Measurements from ENCODE around the gene CUX1.

GRCh38 chr7:101781439-101781838, 36.0 kb upstream of the CUX1 start:
- TF ChIP-seq PBX2 (CRISPR knock-in tag; IDR thresholded peaks at IDR 0.05), result no peak
- TF ChIP-seq AFF4 (CRISPR knock-in tag; IDR thresholded peaks at IDR 0.05), result no peak
- no peak for TF ChIP-seq USF2 (IDR thresholded peaks at IDR 0.05; ENCODE audit: low read depth, low read length)
- TF ChIP-seq USF2 (CRISPR knock-in tag; IDR thresholded peaks at IDR 0.05; ENCODE audit: borderline replicate concordance), result no peak
- no peak for TF ChIP-seq ZNF460 (CRISPR knock-in tag; IDR thresholded peaks at IDR 0.05; ENCODE audit: borderline replicate concordance)
- TF ChIP-seq CHCHD3 (CRISPR knock-in tag; IDR thresholded peaks at IDR 0.05), result no peak
- no peak for TF ChIP-seq RBAK (CRISPR knock-in tag; IDR thresholded peaks at IDR 0.05)
- TF ChIP-seq ZNF430 (CRISPR knock-in tag; IDR thresholded peaks at IDR 0.05), result no peak
- no peak for TF ChIP-seq CTCF (CRISPR knock-in tag; IDR thresholded peaks at IDR 0.05)
- no peak for TF ChIP-seq KDM4B (CRISPR knock-in tag; IDR thresholded peaks at IDR 0.05)
